Peyer's patch (tissue), 4 donors: ENCODE data around the gene OSCP1. TPM values are rescaled to one million over a fixed set of nuclear protein-coding genes. Genes with fewer than 3 reads are reported as not detected.

Experiments used
- DNase-seq, 3 donors: peaks; one replicate each; pipeline ENCODE4 v3.0.0-alpha.2; 2017 to 2019
- H3K27ac ChIP-seq, 4 donors: fragments of 200-600 bp; sonication (generic); one replicate each; pipeline ENCODE4 v1.5.1; 2016 to 2019
- H3K27me3 ChIP-seq, 2 donors: fragments of 200-600 bp; sonication (generic); one replicate each; pipeline ENCODE4 v1.5.1; 2019
- H3K36me3 ChIP-seq, 3 donors: fragments of 200-600 bp; sonication (generic); one replicate each; pipeline ENCODE4 v1.5.1; 2016 to 2019
- H3K4me1 ChIP-seq, 4 donors: fragments of 200-600 bp; sonication (generic); one replicate each; pipeline ENCODE4 v1.5.1; 2016 to 2019
- H3K4me3 ChIP-seq, 4 donors: fragments of 200-600 bp; sonication (generic); 1 replicate in 3 of 4; 2 replicates in 1 of 4; pipeline ENCODE4 v1.5.1; 2016 to 2019; ENCODE audit warnings: mild to moderate bottlenecking in 1 of 4
- H3K9me3 ChIP-seq, 4 donors: fragments of 200-600 bp; sonication (generic); one replicate each; pipeline ENCODE4 v1.5.1; 2016 to 2019; ENCODE audit warnings: mild to moderate bottlenecking in 1 of 4
- POLR2A ChIP-seq, 2 donors: fragments of 450-650 bp; IDR thresholded peaks; one replicate each; pipeline ENCODE4 v1.5.1; 2017; ENCODE audit warnings: antibody characterized with exemption in 2 of 2, mild to moderate bottlenecking in 2 of 2, moderate library complexity in 2 of 2
- total RNA-seq, 4 donors: library from RNA; depleted of rRNA; stranded (reverse); fragments of >200 nt; gene quantifications; one replicate each; pipeline ENCODE4 v1.1.0, GENCODE V29; 2016
- TF ChIP-seq, protein P1 (sequence below), 6 experiments: fragments of 450-650 bp in 4 of 6; fragments of 200-600 bp in 2 of 6; sonication (generic) in 1 of 6; IDR thresholded peaks; one replicate each; pipeline ENCODE4 v1.5.1; 2017 to 2019; ENCODE audit warnings: antibody characterized with exemption in 6 of 6, mild to moderate bottlenecking in 3 of 6, moderate library complexity in 1 of 6

The OSCP1 gene
- total RNA-seq, 4 donors from 2014 or later, result 0.67 to 9.9 (median 3.2) TPM

DNA sequence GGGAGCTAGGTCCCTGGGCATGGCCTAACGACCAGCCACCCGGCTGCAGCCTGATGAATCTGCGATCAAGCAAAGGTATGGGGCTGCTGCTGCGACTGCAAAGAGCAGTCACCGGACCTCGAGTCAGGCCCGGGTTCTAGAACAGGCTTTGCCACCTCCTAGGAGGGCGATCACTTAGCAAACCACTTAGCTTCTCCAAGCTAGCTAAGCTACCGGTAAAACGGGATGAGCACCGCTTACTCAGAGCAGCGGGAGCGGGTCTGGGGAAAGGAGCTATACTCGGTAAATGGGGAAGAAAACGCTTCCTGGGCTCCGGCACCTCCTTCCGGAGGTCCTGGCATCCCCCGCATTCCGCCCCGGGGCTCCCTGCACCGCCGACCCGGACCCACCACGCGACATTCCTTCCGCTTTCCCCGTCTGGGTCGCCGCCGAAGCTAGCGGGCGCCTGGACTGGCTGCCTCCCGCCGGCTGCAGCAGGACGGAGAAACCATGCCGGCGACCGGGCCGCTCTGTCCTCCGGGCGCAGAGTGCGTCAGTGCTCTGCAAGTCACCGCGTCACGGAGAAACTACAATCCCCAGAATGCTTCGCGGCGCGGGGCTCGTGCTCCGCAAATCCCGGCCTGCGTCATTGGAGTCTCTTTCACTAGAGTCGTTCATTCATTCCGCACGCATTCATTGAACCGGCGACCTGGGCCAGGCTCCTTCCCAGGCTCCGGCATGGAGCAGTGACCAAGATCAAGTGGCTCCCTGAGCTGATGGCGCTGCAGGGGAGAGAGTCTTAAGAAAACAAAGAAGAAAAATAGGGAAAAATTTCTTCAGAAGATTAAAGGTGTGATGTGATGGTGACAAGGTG lies 52.6 kb downstream of the OSCP1 start, which contains the start of gene LSM10:
LSM10 (minus strand) TSS at position 531 of the 853 bp plus-strand sequence. CDS start 3,779 bp downstream, outside the sequence.
- Histone ChIP-seq H3K4me1 (peaks cover 0 to 11% (median 8%) of the 10 kb centered on the region in 4 donors), H3K9me3 (no peaks in the 10 kb centered on the region), H3K4me3 (peak within 1 kb of the TSS; percentile 57 to 77 (median 74)), H3K27ac (peak within 1 kb of the TSS; percentile 84 to 93 (median 88)), H3K36me3 (peaks cover 0 to 12% (median 0%) of the 10 kb centered on the region in 3 donors), H3K27me3 (no peaks in the 10 kb centered on the region)
- TF ChIP-seq, protein P1, sequence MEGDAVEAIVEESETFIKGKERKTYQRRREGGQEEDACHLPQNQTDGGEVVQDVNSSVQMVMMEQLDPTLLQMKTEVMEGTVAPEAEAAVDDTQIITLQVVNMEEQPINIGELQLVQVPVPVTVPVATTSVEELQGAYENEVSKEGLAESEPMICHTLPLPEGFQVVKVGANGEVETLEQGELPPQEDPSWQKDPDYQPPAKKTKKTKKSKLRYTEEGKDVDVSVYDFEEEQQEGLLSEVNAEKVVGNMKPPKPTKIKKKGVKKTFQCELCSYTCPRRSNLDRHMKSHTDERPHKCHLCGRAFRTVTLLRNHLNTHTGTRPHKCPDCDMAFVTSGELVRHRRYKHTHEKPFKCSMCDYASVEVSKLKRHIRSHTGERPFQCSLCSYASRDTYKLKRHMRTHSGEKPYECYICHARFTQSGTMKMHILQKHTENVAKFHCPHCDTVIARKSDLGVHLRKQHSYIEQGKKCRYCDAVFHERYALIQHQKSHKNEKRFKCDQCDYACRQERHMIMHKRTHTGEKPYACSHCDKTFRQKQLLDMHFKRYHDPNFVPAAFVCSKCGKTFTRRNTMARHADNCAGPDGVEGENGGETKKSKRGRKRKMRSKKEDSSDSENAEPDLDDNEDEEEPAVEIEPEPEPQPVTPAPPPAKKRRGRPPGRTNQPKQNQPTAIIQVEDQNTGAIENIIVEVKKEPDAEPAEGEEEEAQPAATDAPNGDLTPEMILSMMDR (IDR thresholded peaks at IDR 0.05), result no peak
- peak; percentile 84 to 91 for TF ChIP-seq POLR2A (IDR thresholded peaks at IDR 0.05)
- DNase-seq, result peak; percentile 93 to 98 (median 96)

GRCh38 chr1:36397083-36397377 lies 53.2 kb downstream of the OSCP1 start:
- Histone ChIP-seq H3K4me3 (peak overlapping the region; percentile 57 to 77 (median 74)), H3K9me3 (no peaks in the 10 kb centered on the region), H3K27ac (peak overlapping the region; percentile 84 to 93 (median 88)), H3K4me1 (peaks cover 0 to 11% (median 8%) of the 10 kb centered on the region in 4 donors), H3K27me3 (no peaks in the 10 kb centered on the region), H3K36me3 (peaks cover 0 to 12% (median 0%) of the 10 kb centered on the region in 3 donors)
- peak in 1 of 3 donors; percentile 57 for DNase-seq
- TF ChIP-seq, protein P1 (IDR thresholded peaks at IDR 0.05), result no peak
- TF ChIP-seq POLR2A (IDR thresholded peaks at IDR 0.05), result no peak

DNA sequence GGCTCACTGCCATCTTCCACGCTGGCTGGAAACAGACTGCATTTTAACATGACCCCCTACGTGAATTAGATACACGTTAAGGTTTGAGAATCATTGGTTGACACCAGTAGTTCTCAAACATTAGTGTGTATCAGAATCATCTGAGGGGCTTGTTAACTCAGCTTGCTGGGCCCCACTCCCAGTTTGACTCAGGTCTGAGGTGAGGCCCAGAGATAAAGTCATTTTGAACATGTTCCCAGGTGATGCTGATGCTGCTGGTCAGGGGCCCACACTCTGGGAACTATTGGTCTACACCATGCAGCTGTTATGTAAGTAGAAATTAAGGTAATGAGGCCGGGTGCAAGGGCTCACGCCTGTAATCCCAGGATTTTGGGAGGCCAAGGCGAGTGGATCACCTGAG lies 53.9 kb downstream of the OSCP1 start:
- H3K4me3 ChIP-seq, result no peak overlapping the region
- TF ChIP-seq POLR2A (IDR thresholded peaks at IDR 0.05), result no peak
- TF ChIP-seq, protein P1 (IDR thresholded peaks at IDR 0.05), result no peak
- H3K4me1 ChIP-seq, result peaks cover 0 to 11% (median 8%) of the 10 kb centered on the region in 4 donors
- H3K9me3 ChIP-seq, result no peaks in the 10 kb centered on the region
- no peak for DNase-seq
- no peaks in the 10 kb centered on the region for H3K27me3 ChIP-seq
- peaks cover 0 to 17% (median 0%) of the 10 kb centered on the region in 3 donors for H3K36me3 ChIP-seq
- peak overlapping the region in 1 of 4 donors; percentile 93 for H3K27ac ChIP-seq

GRCh38 chr1:36393686-36394085 lies 56.6 kb downstream of the OSCP1 start:
- H3K27me3 ChIP-seq, result no peaks in the 10 kb centered on the region
- H3K4me1 ChIP-seq, result peaks cover 0 to 25% (median 15%) of the 10 kb centered on the region in 4 donors
- peaks cover 0 to 22% (median 0%) of the 10 kb centered on the region in 3 donors for H3K36me3 ChIP-seq
- no peak for DNase-seq
- H3K4me3 ChIP-seq, result no peak overlapping the region
- no peaks in the 10 kb centered on the region for H3K9me3 ChIP-seq
- H3K27ac ChIP-seq, result no peak overlapping the region
- TF ChIP-seq POLR2A (IDR thresholded peaks at IDR 0.05), result no peak
- TF ChIP-seq, protein P1 (IDR thresholded peaks at IDR 0.05), result no peak

- no peaks in the 10 kb centered on the region for H3K9me3 ChIP-seq
- H3K4me1 ChIP-seq, result peaks cover 0 to 28% (median 17%) of the 10 kb centered on the region in 4 donors
- H3K36me3 ChIP-seq, result peaks cover 0 to 22% (median 0%) of the 10 kb centered on the region in 3 donors
- no peak overlapping the region for H3K27ac ChIP-seq
- no peaks in the 10 kb centered on the region for H3K27me3 ChIP-seq
- no peak overlapping the region for H3K4me3 ChIP-seq
- TF ChIP-seq, protein P1 (IDR thresholded peaks at IDR 0.05), result no peak
- no peak for TF ChIP-seq POLR2A (IDR thresholded peaks at IDR 0.05)
- no peak for DNase-seq
These were observed 57.4 kb downstream of the OSCP1 start for GRCh38 chr1:36392836-36393235.
